HepG2 (cell line): ENCODE results near the gene MYO5B. TPM values are rescaled to one million over a fixed set of nuclear protein-coding genes. Genes with fewer than 3 reads are reported as not detected.

Experiments
- HDAC1 ChIP-seq: sonication (generic); formaldehyde crosslinking; IDR thresholded peaks from 2 replicates; pipeline ENCODE4 v1.5.1; 2020; ENCODE audit warnings: mild to moderate bottlenecking, missing genetic modification reagents
- MXD1 ChIP-seq: sonication (generic); formaldehyde crosslinking; IDR thresholded peaks from 2 replicates; pipeline ENCODE4 v1.4.0; 2020; ENCODE audit warnings: mild to moderate bottlenecking, missing genetic modification reagents
- NKX3-1 ChIP-seq: sonication (generic); formaldehyde crosslinking; IDR thresholded peaks from 2 replicates; pipeline ENCODE4 v1.5.0; 2020; ENCODE audit warnings: missing genetic modification reagents
- ZBTB40 ChIP-seq, 2 experiments: fragments of 450-650 bp in 1 of 2; sonication (generic) in 1 of 2; formaldehyde crosslinking in 1 of 2; IDR thresholded peaks; 2 replicates each; pipeline versions ENCODE4 v1.6.1 to v1.8.0; 2016 to 2022; ENCODE audit warnings: antibody characterized with exemption in 1 of 2, mild to moderate bottlenecking in 1 of 2, missing genetic modification reagents in 1 of 2
- ZNF207 ChIP-seq: fragments of 450-650 bp; IDR thresholded peaks from 2 replicates; pipeline ENCODE4 v1.6.1; 2016; ENCODE audit warnings: antibody characterized with exemption, borderline replicate concordance
- ZNF382 ChIP-seq: sonication (generic); formaldehyde crosslinking; IDR thresholded peaks from 2 replicates; pipeline ENCODE4 v1.5.0; 2020; ENCODE audit warnings: missing genetic modification reagents, mild to moderate bottlenecking, borderline replicate concordance
- polyA plus RNA-seq, 8 experiments: library from polyadenylated mRNA; depleted of rRNA in 3 of 8; stranded (reverse) in 7 of 8; unstranded in 1 of 8; fragments of >200 nt; fragmentation: Illumina TruSeq in 4 of 8; extraction: Trizol in 4 of 8; gene quantifications; 2 replicates each; pipeline versions ENCODE4 v1.2.1 to v1.2.3, GENCODE V29; 2011 to 2016; ENCODE audit warnings: low read depth in 4 of 8, missing spikeins in 1 of 8, mixed read lengths in 1 of 8; ENCODE audit not compliant: insufficient read depth in 1 of 8
- total RNA-seq, 5 experiments: library from RNA; depleted of rRNA; stranded (reverse); fragments of >200 nt; fragmentation: Illumina TruSeq; extraction: Trizol; gene quantifications; 2 replicates each; pipeline ENCODE4 v1.2.3, GENCODE V29; 2016; ENCODE audit warnings: low read depth in 1 of 5
- TF ChIP-seq, protein P1 (sequence below): IDR thresholded peaks from 2 replicates; pipeline ENCODE4 v1.6.1; 2016; ENCODE audit warnings: low read depth
- TF ChIP-seq, protein P2 (sequence below): sonication (generic); formaldehyde crosslinking; IDR thresholded peaks from 2 replicates; pipeline ENCODE4 v1.4.0; 2020; ENCODE audit warnings: missing genetic modification reagents
- TF ChIP-seq, protein P3 (sequence below): sonication (generic); formaldehyde crosslinking; IDR thresholded peaks from 2 replicates; pipeline ENCODE4 v1.5.1; 2020; ENCODE audit warnings: missing genetic modification reagents, mild to moderate bottlenecking, borderline replicate concordance

MYO5B gene
- total and polyA plus RNA-seq, 2 of the 13 experiments (the other 11 are each of a cell fraction or from before 2014, with no cell fraction given): 13.1 to 24.0 TPM

GRCh38 chr18:49884959-49885358, 310.0 kb downstream of the MYO5B start (continued):
- TF ChIP-seq ZBTB40 (IDR thresholded peaks at IDR 0.05) (no peak), ZBTB40 (CRISPR knock-in tag; IDR thresholded peaks at IDR 0.05) (no peak), NKX3-1 (CRISPR knock-in tag) (no peak), ZNF382 (CRISPR knock-in tag) (no peak), HDAC1 (CRISPR knock-in tag) (no peak), MXD1 (CRISPR knock-in tag) (no peak), ZNF207 (no peak)
- TF ChIP-seq, protein P1, sequence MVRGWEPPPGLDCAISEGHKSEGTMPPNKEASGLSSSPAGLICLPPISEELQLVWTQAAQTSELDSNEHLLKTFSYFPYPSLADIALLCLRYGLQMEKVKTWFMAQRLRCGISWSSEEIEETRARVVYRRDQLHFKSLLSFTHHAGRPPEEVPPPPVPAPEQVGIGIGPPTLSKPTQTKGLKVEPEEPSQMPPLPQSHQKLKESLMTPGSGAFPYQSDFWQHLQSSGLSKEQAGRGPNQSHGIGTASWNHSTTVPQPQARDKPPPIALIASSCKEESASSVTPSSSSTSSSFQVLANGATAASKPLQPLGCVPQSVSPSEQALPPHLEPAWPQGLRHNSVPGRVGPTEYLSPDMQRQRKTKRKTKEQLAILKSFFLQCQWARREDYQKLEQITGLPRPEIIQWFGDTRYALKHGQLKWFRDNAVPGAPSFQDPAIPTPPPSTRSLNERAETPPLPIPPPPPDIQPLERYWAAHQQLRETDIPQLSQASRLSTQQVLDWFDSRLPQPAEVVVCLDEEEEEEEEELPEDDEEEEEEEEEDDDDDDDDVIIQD (CRISPR knock-in tag): no peak
- TF ChIP-seq, protein P2, sequence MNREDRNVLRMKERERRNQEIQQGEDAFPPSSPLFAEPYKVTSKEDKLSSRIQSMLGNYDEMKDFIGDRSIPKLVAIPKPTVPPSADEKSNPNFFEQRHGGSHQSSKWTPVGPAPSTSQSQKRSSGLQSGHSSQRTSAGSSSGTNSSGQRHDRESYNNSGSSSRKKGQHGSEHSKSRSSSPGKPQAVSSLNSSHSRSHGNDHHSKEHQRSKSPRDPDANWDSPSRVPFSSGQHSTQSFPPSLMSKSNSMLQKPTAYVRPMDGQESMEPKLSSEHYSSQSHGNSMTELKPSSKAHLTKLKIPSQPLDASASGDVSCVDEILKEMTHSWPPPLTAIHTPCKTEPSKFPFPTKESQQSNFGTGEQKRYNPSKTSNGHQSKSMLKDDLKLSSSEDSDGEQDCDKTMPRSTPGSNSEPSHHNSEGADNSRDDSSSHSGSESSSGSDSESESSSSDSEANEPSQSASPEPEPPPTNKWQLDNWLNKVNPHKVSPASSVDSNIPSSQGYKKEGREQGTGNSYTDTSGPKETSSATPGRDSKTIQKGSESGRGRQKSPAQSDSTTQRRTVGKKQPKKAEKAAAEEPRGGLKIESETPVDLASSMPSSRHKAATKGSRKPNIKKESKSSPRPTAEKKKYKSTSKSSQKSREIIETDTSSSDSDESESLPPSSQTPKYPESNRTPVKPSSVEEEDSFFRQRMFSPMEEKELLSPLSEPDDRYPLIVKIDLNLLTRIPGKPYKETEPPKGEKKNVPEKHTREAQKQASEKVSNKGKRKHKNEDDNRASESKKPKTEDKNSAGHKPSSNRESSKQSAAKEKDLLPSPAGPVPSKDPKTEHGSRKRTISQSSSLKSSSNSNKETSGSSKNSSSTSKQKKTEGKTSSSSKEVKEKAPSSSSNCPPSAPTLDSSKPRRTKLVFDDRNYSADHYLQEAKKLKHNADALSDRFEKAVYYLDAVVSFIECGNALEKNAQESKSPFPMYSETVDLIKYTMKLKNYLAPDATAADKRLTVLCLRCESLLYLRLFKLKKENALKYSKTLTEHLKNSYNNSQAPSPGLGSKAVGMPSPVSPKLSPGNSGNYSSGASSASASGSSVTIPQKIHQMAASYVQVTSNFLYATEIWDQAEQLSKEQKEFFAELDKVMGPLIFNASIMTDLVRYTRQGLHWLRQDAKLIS (CRISPR knock-in tag): no peak
- TF ChIP-seq, protein P3, sequence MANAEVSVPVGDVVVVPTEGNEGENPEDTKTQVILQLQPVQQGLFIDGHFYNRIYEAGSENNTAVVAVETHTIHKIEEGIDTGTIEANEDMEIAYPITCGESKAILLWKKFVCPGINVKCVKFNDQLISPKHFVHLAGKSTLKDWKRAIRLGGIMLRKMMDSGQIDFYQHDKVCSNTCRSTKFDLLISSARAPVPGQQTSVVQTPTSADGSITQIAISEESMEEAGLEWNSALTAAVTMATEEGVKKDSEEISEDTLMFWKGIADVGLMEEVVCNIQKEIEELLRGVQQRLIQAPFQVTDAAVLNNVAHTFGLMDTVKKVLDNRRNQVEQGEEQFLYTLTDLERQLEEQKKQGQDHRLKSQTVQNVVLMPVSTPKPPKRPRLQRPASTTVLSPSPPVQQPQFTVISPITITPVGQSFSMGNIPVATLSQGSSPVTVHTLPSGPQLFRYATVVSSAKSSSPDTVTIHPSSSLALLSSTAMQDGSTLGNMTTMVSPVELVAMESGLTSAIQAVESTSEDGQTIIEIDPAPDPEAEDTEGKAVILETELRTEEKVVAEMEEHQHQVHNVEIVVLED (CRISPR knock-in tag): no peak
